GM23248 (cell line): ENCODE data around the gene LMO7.

ENCODE experiments used
- EZH2 ChIP-seq: fragments of 200-600 bp; sonication (generic); IDR thresholded peaks from 2 replicates; pipeline ENCODE4 v1.6.1; 2018; ENCODE audit warnings: antibody characterized with exemption, mild to moderate bottlenecking; ENCODE audit not compliant: insufficient read depth, poor library complexity, severe bottlenecking
- EZH2phosphoT487 ChIP-seq: fragments of 200-600 bp; sonication (generic); IDR thresholded peaks from 2 replicates; pipeline ENCODE4 v1.6.1; 2018; ENCODE audit warnings: antibody characterized with exemption, moderate library complexity, mild to moderate bottlenecking, low read depth; ENCODE audit not compliant: insufficient read depth

GRCh38 chr13:75612354-75612753 is 23.8 kb upstream of the LMO7 start:
- TF ChIP-seq EZH2 (no peak), EZH2phosphoT487 (no peak)
